ENCODE measurements around the gene GSPT2.

The GSPT2 gene

DNA sequence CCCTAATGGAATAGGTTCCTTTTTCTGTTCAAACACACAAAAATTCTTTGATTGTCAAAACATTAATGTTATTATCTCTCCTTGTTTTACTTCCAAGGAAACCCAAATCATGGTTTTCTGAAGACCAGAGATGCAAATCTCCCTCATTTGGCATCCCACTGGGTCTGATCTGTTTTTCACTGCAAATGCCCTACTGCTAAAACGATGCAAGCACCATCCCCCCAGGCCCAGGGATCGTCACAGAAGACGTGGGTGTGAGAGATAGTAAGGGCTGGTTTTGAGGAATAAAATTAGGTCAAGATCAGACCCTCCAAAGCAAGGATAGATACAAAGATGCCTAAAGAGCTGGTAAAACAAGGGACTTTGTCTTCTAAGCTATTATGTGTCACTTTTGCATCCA lies 33.6 kb downstream of the GSPT2 start:
- H3K4me3 Mint-ChIP-seq, result no peak overlapping the region
- no peaks in the 10 kb centered on the region for H3K4me1 Mint-ChIP-seq
- no peak for DNase-seq (ENCODE audit: low spot score in 2 of 2)
- H3K36me3 Mint-ChIP-seq (ENCODE audit: insufficient read depth), result no peaks in the 10 kb centered on the region
- no peaks in the 10 kb centered on the region for H3K9me3 Mint-ChIP-seq
- no peak for ATAC-seq (replicated peaks; ENCODE audit: extremely low read depth, poor library complexity, severe bottlenecking)
- H3K27ac Mint-ChIP-seq (ENCODE audit: low read depth), result no peak overlapping the region
- no peaks in the 10 kb centered on the region for H3K27me3 Mint-ChIP-seq

- Mint-ChIP-seq H3K27ac (ENCODE audit: low read depth) (no peak overlapping the region), H3K36me3 (ENCODE audit: insufficient read depth) (no peaks in the 10 kb centered on the region), H3K4me1 (no peaks in the 10 kb centered on the region), H3K9me3 (no peaks in the 10 kb centered on the region), H3K27me3 (no peaks in the 10 kb centered on the region), H3K4me3 (no peak overlapping the region)
- no peak for ATAC-seq (replicated peaks; ENCODE audit: extremely low read depth, poor library complexity, severe bottlenecking)
- no peak for DNase-seq (ENCODE audit: low spot score in 2 of 2)
Observed at GRCh38 chrX:51779306-51779705, 36.1 kb downstream of the GSPT2 start.

DNA sequence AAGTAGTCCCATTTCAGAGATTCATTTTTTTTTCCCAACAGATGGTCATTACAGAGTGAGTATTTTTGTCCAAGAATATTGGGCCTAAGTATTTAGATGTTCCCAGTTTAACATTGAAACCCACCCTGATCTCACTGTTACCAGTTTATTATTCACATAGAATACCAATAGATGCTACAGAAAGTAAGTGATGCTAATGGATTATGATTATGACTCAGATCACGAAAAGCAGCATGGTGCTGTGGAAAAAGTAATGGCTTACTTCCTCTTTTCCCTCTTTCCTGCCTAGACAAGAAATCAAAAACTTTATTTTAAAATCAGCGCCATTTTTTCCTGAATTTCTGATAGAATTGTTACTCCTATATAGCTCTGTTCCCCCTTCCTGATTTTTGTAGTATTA lies 51.9 kb downstream of the GSPT2 start:
- Mint-ChIP-seq H3K4me1 (no peaks in the 10 kb centered on the region), H3K4me3 (no peak overlapping the region)

More for the DNA sequence above, 51.9 kb downstream of the GSPT2 start:
- H3K9me3 Mint-ChIP-seq, result no peaks in the 10 kb centered on the region
- no peak overlapping the region for H3K27ac Mint-ChIP-seq (ENCODE audit: low read depth)
- no peaks in the 10 kb centered on the region for H3K36me3 Mint-ChIP-seq (ENCODE audit: insufficient read depth)
- ATAC-seq (replicated peaks; ENCODE audit: extremely low read depth, poor library complexity, severe bottlenecking) (no peak), DNase-seq (ENCODE audit: low spot score in 2 of 2) (no peak)
- H3K27me3 Mint-ChIP-seq, result peaks cover 19% of the 10 kb centered on the region
